Spleen (tissue), 11 donors: ENCODE measurements around the gene MAP2K3. TPM values are rescaled to one million over a fixed set of nuclear protein-coding genes. Genes with fewer than 3 reads are reported as not detected.

Experiments used
- DNase-seq: peaks from one replicate; pipeline ENCODE4 v3.0.0-alpha.2; 2020
- H3K27ac ChIP-seq, 8 donors: fragments of 200-600 bp; sonication (generic) in 7 of 8; 1 replicate in 4 of 8; 2 replicates in 4 of 8; pipeline versions ENCODE4 v1.5.0 to v1.8.0; 2016 to 2021; ENCODE audit warnings: inconsistent platforms in 4 of 8, mild to moderate bottlenecking in 4 of 8, moderate library complexity in 1 of 8
- H3K27me3 ChIP-seq, 7 donors: fragments of 200-600 bp; sonication (generic) in 6 of 7; replicated peaks in 1 of 7; 1 replicate in 4 of 7; 2 replicates in 3 of 7; pipeline versions ENCODE4 v1.5.0 to v1.8.0; 2016 to 2021; ENCODE audit warnings: inconsistent platforms in 3 of 7, mild to moderate bottlenecking in 1 of 7
- H3K36me3 ChIP-seq, 6 donors: fragments of 200-600 bp; sonication (generic) in 5 of 6; 1 replicate in 4 of 6; 2 replicates in 2 of 6; pipeline versions ENCODE4 v1.5.0 to v1.8.0; 2016 to 2021; ENCODE audit warnings: inconsistent platforms in 2 of 6
- H3K4me1 ChIP-seq, 6 donors: fragments of 200-600 bp; sonication (generic) in 5 of 6; 1 replicate in 3 of 6; 2 replicates in 3 of 6; pipeline versions ENCODE4 v1.5.0 to v1.8.0; 2016 to 2021; ENCODE audit warnings: inconsistent platforms in 3 of 6
- H3K4me3 ChIP-seq, 8 donors: fragments of 200-600 bp; sonication (generic) in 7 of 8; 1 replicate in 4 of 8; 2 replicates in 4 of 8; pipeline versions ENCODE4 v1.5.0 to v1.8.0; 2016 to 2021; ENCODE audit warnings: inconsistent platforms in 4 of 8, mild to moderate bottlenecking in 4 of 8, moderate library complexity in 2 of 8
- H3K9me3 ChIP-seq, 8 donors: fragments of 200-600 bp; sonication (generic) in 7 of 8; 1 replicate in 4 of 8; 2 replicates in 4 of 8; pipeline versions ENCODE4 v1.5.0 to v1.8.0; 2016 to 2021; ENCODE audit warnings: inconsistent platforms in 4 of 8
- POLR2A ChIP-seq, 3 donors: fragments of 450-650 bp; IDR thresholded peaks; one replicate each; pipeline ENCODE4 v1.5.1; 2017; ENCODE audit warnings: antibody characterized with exemption in 3 of 3, mild to moderate bottlenecking in 1 of 3
- POLR2AphosphoS5 ChIP-seq, 3 donors: sonication (generic); formaldehyde crosslinking; IDR thresholded peaks; one replicate each; pipeline ENCODE4 v1.5.1; 2017; ENCODE audit warnings: antibody characterized with exemption in 3 of 3
- WGBS, 5 donors: extraction: QIAGEN DNeasy Blood & Tissue Kit in 3 of 5; methylation state at CpG; one replicate each; pipeline versions ENCODE4 v1.1.5 to v1.1.7; 2013 to 2018; 5-methylcytosine and 5-hydroxymethylcytosine counted together
- intact Hi-C: fragments of 100-400 bp; cut with DNase I; formaldehyde crosslinking; loops from one replicate; pipeline ENCODE4 v1.15.0; 2023; ENCODE audit warnings: low total_unique reads
- polyA plus RNA-seq, 3 donors: library from polyadenylated mRNA; stranded (reverse); fragments of 200-250 nt; gene quantifications; one replicate each; pipeline ENCODE4 v1.2.1, GENCODE V29; 2013
- total RNA-seq, 7 donors: library from RNA; depleted of rRNA in 3 of 7; stranded (reverse); fragments of >200 nt in 3 of 7; fragmentation: NEBNext Ultra II Directional in 4 of 7; extraction: Animal tissue kit (Norgen Biotek cat#: 25700) in 4 of 7; gene quantifications; one replicate each; pipeline versions ENCODE4 v1.1.0 to v1.2.1, GENCODE V29; 2016 to 2021
- TF ChIP-seq, protein P1 (sequence below), 11 experiments: fragments of 200-600 bp in 7 of 11; fragments of 450-650 bp in 4 of 11; sonication (generic) in 4 of 11; IDR thresholded peaks in 8 of 11; conservative IDR thresholded peaks in 3 of 11; 1 replicate in 7 of 11; 2 replicates in 4 of 11; pipeline versions ENCODE4 v1.4.0 to v1.8.0; 2016 to 2021; ENCODE audit warnings: antibody characterized with exemption in 11 of 11, inconsistent platforms in 4 of 11, mild to moderate bottlenecking in 1 of 11
- donor health status: healthy with polysubstance abuse.
- donor health status: DM: no; HTN: no; CAD: no; lungs with moderate emphysema.
- donor health status: DM: no; HTN: no; CAD: no.
- donor health status: Bipolar disorder and iron deficiency.
- donor health status: healthy.
- donor health status: DM: no; HTN: no; CAD: no.
- donor health status: DM: yes; HTN: yes; CAD: no.

Gene MAP2K3
- total and polyA plus RNA-seq, 10 donors = 31.7 to 121 (median 62.5) TPM

DNA sequence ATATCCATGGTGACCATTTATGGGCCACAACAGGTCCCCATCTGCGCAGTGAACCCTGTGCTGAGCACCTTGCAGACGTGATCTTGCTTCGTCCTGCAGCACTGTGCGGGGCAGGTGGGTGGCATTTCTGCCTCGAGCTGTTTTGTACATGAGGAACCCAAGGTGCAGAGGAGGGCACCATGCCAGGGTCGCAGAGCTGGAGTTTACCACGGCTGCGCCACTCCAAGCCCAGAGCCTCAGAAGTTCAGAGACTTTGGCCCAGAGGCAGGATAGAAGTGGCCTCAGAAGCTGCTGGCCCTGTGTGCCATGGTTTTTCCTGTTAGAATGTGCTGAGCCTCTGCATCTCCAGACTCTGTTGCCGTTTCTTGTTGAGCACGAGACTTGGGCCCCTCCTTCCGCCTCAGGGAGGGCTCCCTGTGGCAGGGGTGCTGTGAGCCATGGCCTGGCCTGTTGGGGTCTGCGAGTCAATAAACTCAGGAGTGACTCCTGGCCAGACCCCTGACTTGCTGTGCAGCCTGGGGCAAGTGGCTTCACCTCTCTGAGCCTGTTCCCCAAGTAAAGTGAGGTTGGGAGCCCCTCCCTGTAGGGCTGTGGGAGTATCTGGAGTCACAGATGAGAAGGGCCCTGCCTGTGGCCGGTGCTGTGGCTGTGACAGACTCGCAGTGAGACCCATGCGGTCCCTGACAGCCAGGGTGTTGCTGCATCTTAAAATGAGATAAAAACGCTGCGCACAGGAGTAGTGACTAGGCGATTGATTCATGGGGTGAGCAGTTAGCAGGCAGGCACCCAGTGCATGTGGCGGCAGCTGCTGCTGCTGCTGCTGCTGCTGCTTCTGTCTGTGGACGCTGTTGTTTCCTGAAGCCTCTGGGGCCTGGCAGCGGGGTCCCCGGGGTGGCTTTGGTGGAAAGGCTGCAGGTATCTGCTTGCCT, 11.8 kb downstream of the MAP2K3 start:
- Histone ChIP-seq H3K27me3 (no peaks in the 10 kb centered on the region), H3K27ac (peak overlapping the region in 6 of 8 donors; percentile 0 to 35 (median 16)), H3K4me3 (no peak overlapping the region), H3K36me3 (peaks cover 5 to 98% (median 36%) of the 10 kb centered on the region in 6 donors), H3K9me3 (no peaks in the 10 kb centered on the region), H3K4me1 (peaks cover 0 to 68% (median 28%) of the 10 kb centered on the region in 6 donors)
- 60 to 71% (median 65%) methylated on average over 22 of the region's 22 CpGs for WGBS, 5 donors
- intact Hi-C loops = no loop called here
- TF ChIP-seq POLR2A (IDR thresholded peaks at IDR 0.05) = no peak
- TF ChIP-seq POLR2AphosphoS5 (IDR thresholded peaks at IDR 0.05) = no peak
- TF ChIP-seq, protein P1, sequence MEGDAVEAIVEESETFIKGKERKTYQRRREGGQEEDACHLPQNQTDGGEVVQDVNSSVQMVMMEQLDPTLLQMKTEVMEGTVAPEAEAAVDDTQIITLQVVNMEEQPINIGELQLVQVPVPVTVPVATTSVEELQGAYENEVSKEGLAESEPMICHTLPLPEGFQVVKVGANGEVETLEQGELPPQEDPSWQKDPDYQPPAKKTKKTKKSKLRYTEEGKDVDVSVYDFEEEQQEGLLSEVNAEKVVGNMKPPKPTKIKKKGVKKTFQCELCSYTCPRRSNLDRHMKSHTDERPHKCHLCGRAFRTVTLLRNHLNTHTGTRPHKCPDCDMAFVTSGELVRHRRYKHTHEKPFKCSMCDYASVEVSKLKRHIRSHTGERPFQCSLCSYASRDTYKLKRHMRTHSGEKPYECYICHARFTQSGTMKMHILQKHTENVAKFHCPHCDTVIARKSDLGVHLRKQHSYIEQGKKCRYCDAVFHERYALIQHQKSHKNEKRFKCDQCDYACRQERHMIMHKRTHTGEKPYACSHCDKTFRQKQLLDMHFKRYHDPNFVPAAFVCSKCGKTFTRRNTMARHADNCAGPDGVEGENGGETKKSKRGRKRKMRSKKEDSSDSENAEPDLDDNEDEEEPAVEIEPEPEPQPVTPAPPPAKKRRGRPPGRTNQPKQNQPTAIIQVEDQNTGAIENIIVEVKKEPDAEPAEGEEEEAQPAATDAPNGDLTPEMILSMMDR (IDR thresholded peaks at IDR 0.05 in 8 of 11, conservative IDR thresholded peaks at IDR 0.05 in 3 of 11) = no peak
- DNase-seq = no peak

DNA sequence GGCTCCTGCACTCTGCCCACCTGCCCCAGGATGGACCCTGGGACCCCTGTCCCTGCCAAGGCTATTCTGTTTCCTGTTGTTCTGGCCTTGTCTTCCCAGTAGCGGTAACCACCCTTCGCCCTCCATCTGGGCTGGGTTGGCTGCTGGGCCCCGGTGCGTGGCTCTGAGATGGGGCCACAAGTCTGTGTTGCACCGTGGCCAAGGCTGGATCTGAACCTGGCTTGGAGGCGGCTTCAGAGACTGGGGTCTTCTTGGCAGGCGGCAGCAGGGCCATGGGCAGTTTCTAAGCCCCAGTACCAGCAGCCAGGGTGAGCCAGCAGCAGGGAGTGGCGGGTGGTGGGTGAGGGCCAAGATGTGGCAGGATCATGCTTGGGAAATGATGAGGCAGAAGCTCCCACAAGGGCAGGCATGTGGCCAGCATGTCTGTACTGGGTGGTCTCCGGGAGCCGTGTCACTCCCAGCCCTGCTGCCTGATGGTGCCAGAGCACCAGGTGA, 12.6 kb downstream of the MAP2K3 start:
- TF ChIP-seq POLR2AphosphoS5 (IDR thresholded peaks at IDR 0.05) = peak in 1 of 3 donors; percentile 18
- TF ChIP-seq, protein P1 (IDR thresholded peaks at IDR 0.05 in 8 of 11, conservative IDR thresholded peaks at IDR 0.05 in 3 of 11) = no peak
- no peak for DNase-seq
- Histone ChIP-seq H3K4me1 (peaks cover 0 to 61% (median 25%) of the 10 kb centered on the region in 6 donors), H3K9me3 (no peaks in the 10 kb centered on the region), H3K27me3 (no peaks in the 10 kb centered on the region), H3K36me3 (peaks cover 5 to 98% (median 38%) of the 10 kb centered on the region in 6 donors), H3K27ac (peak overlapping the region in 6 of 8 donors; percentile 0 to 35 (median 16)), H3K4me3 (no peak overlapping the region)
- intact Hi-C loops = no loop called here
- WGBS, 5 donors = 67 to 72% (median 69%) methylated on average over 10 of the region's 10 CpGs

DNA sequence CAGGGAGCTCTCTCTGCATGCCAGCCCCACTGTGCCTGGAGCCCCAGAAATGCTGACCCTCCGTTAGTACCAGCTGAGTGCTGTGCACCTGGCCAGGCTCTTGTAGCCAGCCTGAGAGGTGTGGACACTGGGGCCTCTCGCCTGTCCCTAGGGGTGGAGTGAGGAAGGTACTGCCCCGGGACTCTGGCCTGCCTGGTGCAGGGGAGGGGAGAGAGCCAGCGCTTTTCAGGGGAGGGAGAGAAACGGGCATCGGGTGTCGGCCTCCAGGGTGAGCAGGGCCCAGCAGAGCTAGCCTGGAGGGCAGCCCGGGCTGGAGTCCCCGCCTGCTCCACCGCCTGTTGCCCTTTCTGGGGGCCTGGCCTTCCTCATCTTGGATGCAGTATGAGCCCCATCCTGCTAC, 13.1 kb downstream of the MAP2K3 start:
- Histone ChIP-seq H3K27me3 (no peaks in the 10 kb centered on the region), H3K4me1 (peaks cover 0 to 55% (median 25%) of the 10 kb centered on the region in 6 donors), H3K9me3 (no peaks in the 10 kb centered on the region), H3K4me3 (no peak overlapping the region), H3K27ac (peak overlapping the region in 1 of 8 donors; percentile 33), H3K36me3 (peaks cover 5 to 98% (median 43%) of the 10 kb centered on the region in 6 donors)
- WGBS, 5 donors = 60 to 75% (median 66%) methylated on average over 10 of the region's 10 CpGs
- no peak for DNase-seq
- intact Hi-C loops = no loop called here
- TF ChIP-seq POLR2AphosphoS5 (IDR thresholded peaks at IDR 0.05) = no peak
- TF ChIP-seq POLR2A (IDR thresholded peaks at IDR 0.05) = no peak
- TF ChIP-seq, protein P1 (IDR thresholded peaks at IDR 0.05 in 8 of 11, conservative IDR thresholded peaks at IDR 0.05 in 3 of 11) = no peak
